ENCODE measurements around the gene UGT1A10. TPM values are rescaled to one million over a fixed set of nuclear protein-coding genes. Genes with fewer than 3 reads are reported as not detected.

The UGT1A10 gene
- total RNA-seq, 4 donors from 2014 or later: 0.36 TPM; not detected in 3

DNA sequence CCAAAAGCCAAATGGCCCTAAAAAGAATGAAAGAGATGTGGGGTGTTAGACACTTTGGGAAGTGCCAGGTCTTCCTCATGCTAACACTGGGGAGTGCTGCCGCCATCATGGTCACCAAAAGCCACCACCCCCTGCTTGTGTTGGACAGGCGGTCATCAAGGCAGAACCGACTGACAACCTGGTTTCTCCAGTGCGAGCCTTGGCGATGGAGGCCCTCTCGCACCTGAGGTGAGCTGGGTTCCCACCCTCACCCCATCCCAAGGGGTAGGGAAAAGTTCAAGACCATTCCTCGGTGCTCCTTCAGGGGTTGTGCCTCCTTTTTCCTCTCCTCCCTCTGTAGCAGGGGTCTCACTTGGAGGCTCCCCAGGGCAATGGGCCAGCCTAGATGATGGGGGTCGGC is 175.5 kb downstream of the UGT1A10 start:
- TF ChIP-seq CTCF (IDR thresholded peaks at IDR 0.05) (no peak), POLR2A (IDR thresholded peaks at IDR 0.05) (no peak)
- DNase-seq (ENCODE audit: low spot score in 2 of 2): peak in 1 of 2 donors; percentile 31
- intact Hi-C loops (cut with DNase I; ENCODE audit: low total_unique reads): no loop called here
- no peak overlapping the region for H3K4me3 ChIP-seq (ENCODE audit: low read depth, poor library complexity, severe bottlenecking)
- 90 to 92% methylated on average over 8 of the region's 8 CpGs for WGBS, 2 donors

DNA sequence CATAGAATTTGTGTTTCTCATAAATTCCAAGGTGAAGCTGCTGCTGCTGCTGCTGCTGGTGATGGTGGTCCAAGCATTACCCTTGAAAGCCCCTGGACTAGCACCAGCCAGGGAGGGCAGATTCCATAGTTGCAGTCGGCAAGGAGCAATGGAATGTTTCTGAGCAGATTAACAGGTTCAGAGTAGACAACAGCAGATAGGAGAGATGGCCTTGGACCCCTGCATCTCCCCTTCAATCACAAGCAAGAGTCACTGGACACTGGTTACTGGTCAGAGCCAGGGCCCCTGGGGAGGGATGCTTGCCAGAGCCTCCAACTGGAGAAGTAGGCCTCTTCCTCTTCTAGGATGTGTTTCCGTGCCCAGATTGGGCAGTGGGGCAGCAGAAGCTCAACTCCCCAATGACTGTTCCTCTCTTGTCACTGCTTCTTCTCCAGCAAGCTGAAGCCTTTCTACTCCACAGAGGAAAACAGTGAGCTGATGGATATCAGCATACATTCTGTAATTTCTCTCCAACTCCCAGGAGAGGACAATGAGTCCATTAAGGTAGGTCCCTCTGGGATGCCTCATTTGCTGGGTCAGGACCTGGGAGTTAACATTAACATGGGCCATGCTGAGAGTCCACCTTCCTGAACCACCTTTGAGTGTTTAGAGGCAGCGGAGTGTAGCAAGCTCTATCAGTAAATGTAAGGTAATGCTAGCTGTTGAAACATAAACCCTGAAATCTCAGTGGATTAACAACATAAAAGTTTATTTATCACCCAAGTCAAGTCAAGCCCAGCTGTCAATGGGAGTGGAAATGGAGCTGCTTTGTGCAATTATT is 177.2 kb downstream of the UGT1A10 start:
- intact Hi-C loops (cut with DNase I; ENCODE audit: low total_unique reads): no loop called here
- no peak overlapping the region for H3K4me3 ChIP-seq (ENCODE audit: low read depth, poor library complexity, severe bottlenecking)
- DNase-seq (ENCODE audit: low spot score in 2 of 2): peak in 1 of 2 donors; percentile 60
- WGBS, 2 donors: 83 to 90% methylated on average over 3 of the region's 3 CpGs
- TF ChIP-seq POLR2A (IDR thresholded peaks at IDR 0.05) (no peak), CTCF (IDR thresholded peaks at IDR 0.05) (no peak)

DNA sequence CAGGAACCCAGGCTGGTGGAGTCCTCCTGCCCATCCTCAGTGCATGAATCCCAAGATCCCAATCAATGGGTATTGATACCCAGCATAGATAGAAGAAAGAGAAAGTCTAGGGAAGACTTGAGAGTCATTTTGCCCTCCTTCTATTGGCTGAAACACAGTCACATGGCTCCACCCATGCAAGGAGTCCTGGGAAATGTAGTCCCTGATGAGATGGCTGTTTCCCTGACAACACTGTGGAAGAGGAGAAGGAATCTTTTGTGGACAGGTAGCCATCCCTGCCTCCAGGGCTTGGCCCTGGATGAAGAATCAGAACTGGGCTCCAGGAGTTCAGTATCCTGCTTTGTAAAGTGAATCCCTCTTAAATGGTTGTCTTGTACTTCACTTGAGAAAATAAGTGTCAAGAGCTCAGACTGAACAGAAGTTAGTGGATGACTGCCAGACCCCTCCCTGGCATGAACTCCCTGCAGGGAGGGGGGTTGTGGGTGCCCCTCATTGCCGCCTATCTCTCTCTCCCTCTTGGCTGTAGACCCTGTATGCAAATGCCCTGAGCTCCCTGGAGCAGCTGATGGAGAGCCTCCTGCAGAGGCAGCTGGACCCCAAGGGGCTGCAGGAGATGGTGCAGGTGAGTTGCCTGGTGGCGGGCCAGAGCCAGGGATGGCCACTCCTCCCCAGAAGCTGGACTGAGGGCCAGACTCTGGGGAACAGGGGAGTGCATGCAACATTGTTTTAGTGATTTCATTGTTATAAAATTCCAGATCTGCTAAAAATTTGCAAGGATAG is 178.0 kb downstream of the UGT1A10 start:
- WGBS, 2 donors: 54 to 83% methylated on average over 2 of the region's 2 CpGs
- intact Hi-C loops (cut with DNase I; ENCODE audit: low total_unique reads): no loop called here
- DNase-seq (ENCODE audit: low spot score in 2 of 2): peak in 1 of 2 donors; percentile 42
- TF ChIP-seq POLR2A (IDR thresholded peaks at IDR 0.05) (no peak), CTCF (IDR thresholded peaks at IDR 0.05) (no peak)
- no peak overlapping the region for H3K4me3 ChIP-seq (ENCODE audit: low read depth, poor library complexity, severe bottlenecking)

DNA sequence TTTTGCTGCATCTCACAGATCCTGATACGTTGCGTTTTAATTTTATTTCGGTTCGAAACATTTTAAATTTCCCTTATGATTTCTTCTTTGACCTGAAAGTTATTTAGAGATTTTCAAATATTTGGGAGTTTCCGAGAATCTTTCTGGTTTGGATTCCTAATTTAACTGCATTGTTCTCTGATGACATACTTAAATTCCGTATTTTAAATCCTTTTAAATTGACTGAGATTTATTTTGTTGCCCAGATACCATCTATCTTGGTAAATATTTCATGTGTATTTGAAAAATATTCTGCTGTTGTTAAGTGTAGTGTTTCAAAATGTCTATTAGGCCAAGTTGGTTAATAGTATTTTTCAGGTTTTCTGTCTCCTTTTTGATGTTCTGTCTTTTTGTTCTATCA is 179.6 kb downstream of the UGT1A10 start:
- intact Hi-C loops (cut with DNase I; ENCODE audit: low total_unique reads): no loop called here
- H3K4me3 ChIP-seq (ENCODE audit: low read depth, poor library complexity, severe bottlenecking): no peak overlapping the region
- TF ChIP-seq POLR2A (IDR thresholded peaks at IDR 0.05) (no peak), CTCF (IDR thresholded peaks at IDR 0.05) (no peak)
- 71 to 75% methylated on average over 6 of the region's 6 CpGs for WGBS, 2 donors
- DNase-seq (ENCODE audit: low spot score in 2 of 2): no peak

DNA sequence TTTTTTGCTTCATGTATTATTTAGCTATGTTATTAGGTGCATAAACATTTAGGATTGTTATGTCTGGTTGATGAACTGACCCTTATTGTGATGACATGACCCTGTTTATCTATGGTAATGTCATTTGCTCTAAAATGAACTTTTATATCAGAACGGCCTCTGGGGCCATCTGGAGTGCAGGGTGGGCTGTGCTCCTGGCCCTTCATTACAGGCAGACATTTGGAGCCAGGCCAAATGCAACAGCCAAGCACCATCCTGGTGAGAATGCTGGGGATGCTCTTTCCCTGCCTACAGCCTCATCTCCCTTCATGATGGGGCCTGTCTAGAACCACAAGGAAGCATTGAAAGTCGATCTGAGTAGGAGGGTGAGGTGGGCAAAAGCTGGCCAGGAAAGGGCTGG is 180.1 kb downstream of the UGT1A10 start:
- intact Hi-C loops (cut with DNase I; ENCODE audit: low total_unique reads): no loop called here
- WGBS, 2 donors: 40 to 61% methylated on average over 2 of the region's 2 CpGs
- DNase-seq (ENCODE audit: low spot score in 2 of 2): peak in 1 of 2 donors; percentile 68
- TF ChIP-seq CTCF (IDR thresholded peaks at IDR 0.05): no peak
- TF ChIP-seq POLR2A (IDR thresholded peaks at IDR 0.05): no peak
- H3K4me3 ChIP-seq (ENCODE audit: low read depth, poor library complexity, severe bottlenecking): no peak overlapping the region
